ENCODE data around the gene OR10J1.

Gene OR10J1

GRCh38 chr1:159473335-159473734 lies 33.8 kb downstream of the OR10J1 start:
- no peaks in the 10 kb centered on the region for H3K4me1 ChIP-seq (ENCODE audit: insufficient read depth, low read length, poor library complexity, severe bottlenecking)
- no peak overlapping the region for H2AFZ ChIP-seq (ENCODE audit: low read length)
- TF ChIP-seq CTCF (conservative IDR thresholded peaks at IDR 0.05; ENCODE audit: low read length): no peak
- no peak for TF ChIP-seq EZH2phosphoT487 (IDR thresholded peaks at IDR 0.05; ENCODE audit: borderline replicate concordance)
- H3K9ac ChIP-seq (ENCODE audit: low read depth, low read length, poor library complexity, severe bottlenecking): no peak overlapping the region
- H4K20me1 ChIP-seq (ENCODE audit: insufficient read depth, low read length, poor library complexity, severe bottlenecking): no peaks in the 10 kb centered on the region
- H3K4me2 ChIP-seq (ENCODE audit: low read depth, low read length, poor library complexity, severe bottlenecking): no peak overlapping the region
- H3K27me3 ChIP-seq (ENCODE audit: insufficient read depth, low read length, poor library complexity, severe bottlenecking): no peaks in the 10 kb centered on the region
- no peak overlapping the region for H3K4me3 ChIP-seq (ENCODE audit: low read length, poor library complexity, severe bottlenecking)
- H3K9me2 ChIP-seq (replicated peaks; ENCODE audit: low read depth, low read length): no peaks in the 10 kb centered on the region
- H3K9me3 ChIP-seq (ENCODE audit: insufficient read depth, low read depth, low read length): no peaks in the 10 kb centered on the region
- H3F3A ChIP-seq (ENCODE audit: low read depth): no peaks in the 10 kb centered on the region
- H3K79me2 ChIP-seq (ENCODE audit: insufficient read depth, low read length): no peaks in the 10 kb centered on the region
- H3K36me3 ChIP-seq (ENCODE audit: insufficient read depth, low read length): no peaks in the 10 kb centered on the region

- Histone ChIP-seq H3F3A (ENCODE audit: low read depth) (no peaks in the 10 kb centered on the region), H2AFZ (ENCODE audit: low read length) (no peak overlapping the region), H3K9me3 (ENCODE audit: insufficient read depth, low read depth, low read length) (no peaks in the 10 kb centered on the region), H3K27me3 (ENCODE audit: insufficient read depth, low read length, poor library complexity, severe bottlenecking) (no peaks in the 10 kb centered on the region), H3K36me3 (ENCODE audit: insufficient read depth, low read length) (no peaks in the 10 kb centered on the region), H3K79me2 (ENCODE audit: insufficient read depth, low read length) (no peaks in the 10 kb centered on the region), H3K4me1 (ENCODE audit: insufficient read depth, low read length, poor library complexity, severe bottlenecking) (no peaks in the 10 kb centered on the region), H3K9me2 (replicated peaks; ENCODE audit: low read depth, low read length) (no peaks in the 10 kb centered on the region), H3K4me2 (ENCODE audit: low read depth, low read length, poor library complexity, severe bottlenecking) (no peak overlapping the region), H4K20me1 (ENCODE audit: insufficient read depth, low read length, poor library complexity, severe bottlenecking) (no peaks in the 10 kb centered on the region), H3K9ac (ENCODE audit: low read depth, low read length, poor library complexity, severe bottlenecking) (no peak overlapping the region), H3K4me3 (ENCODE audit: low read length, poor library complexity, severe bottlenecking) (no peak overlapping the region)
- TF ChIP-seq EZH2phosphoT487 (IDR thresholded peaks at IDR 0.05; ENCODE audit: borderline replicate concordance) (no peak), CTCF (conservative IDR thresholded peaks at IDR 0.05; ENCODE audit: low read length) (no peak)
Measured at GRCh38 chr1:159474926-159475325, 35.4 kb downstream of the OR10J1 start.

- no peaks in the 10 kb centered on the region for H3F3A ChIP-seq (ENCODE audit: low read depth)
- H3K4me3 ChIP-seq (ENCODE audit: low read length, poor library complexity, severe bottlenecking): no peak overlapping the region
- no peak overlapping the region for H3K4me2 ChIP-seq (ENCODE audit: low read depth, low read length, poor library complexity, severe bottlenecking)
- H2AFZ ChIP-seq (ENCODE audit: low read length): no peak overlapping the region
- H3K27me3 ChIP-seq (ENCODE audit: insufficient read depth, low read length, poor library complexity, severe bottlenecking): no peaks in the 10 kb centered on the region
- TF ChIP-seq CTCF (conservative IDR thresholded peaks at IDR 0.05; ENCODE audit: low read length): no peak
- no peaks in the 10 kb centered on the region for H3K36me3 ChIP-seq (ENCODE audit: insufficient read depth, low read length)
- no peaks in the 10 kb centered on the region for H4K20me1 ChIP-seq (ENCODE audit: insufficient read depth, low read length, poor library complexity, severe bottlenecking)
- H3K4me1 ChIP-seq (ENCODE audit: insufficient read depth, low read length, poor library complexity, severe bottlenecking): peaks cover 6% of the 10 kb centered on the region
- no peaks in the 10 kb centered on the region for H3K9me3 ChIP-seq (ENCODE audit: insufficient read depth, low read depth, low read length)
- H3K9me2 ChIP-seq (replicated peaks; ENCODE audit: low read depth, low read length): no peaks in the 10 kb centered on the region
- H3K79me2 ChIP-seq (ENCODE audit: insufficient read depth, low read length): no peaks in the 10 kb centered on the region
- H3K9ac ChIP-seq (ENCODE audit: low read depth, low read length, poor library complexity, severe bottlenecking): no peak overlapping the region
Measured at GRCh38 chr1:159483501-159483900, 44.0 kb downstream of the OR10J1 start.
